Activated CD8-positive, alpha-beta memory T cell treated with anti-CD3 and anti-CD28 coated beads for 24 hours (primary cell): ENCODE measurements around the gene PCDHGB3.
"Not testable (repeated sequence)": the region's sequence is repeated elsewhere in the genome, so short reads cannot be mapped to it uniquely, and the experiment has no call there.

Experiments used
- DNase-seq: peaks from one replicate; pipeline ENCODE4 v3.0.0-alpha.2; 2020

PCDHGB3 gene

DNA sequence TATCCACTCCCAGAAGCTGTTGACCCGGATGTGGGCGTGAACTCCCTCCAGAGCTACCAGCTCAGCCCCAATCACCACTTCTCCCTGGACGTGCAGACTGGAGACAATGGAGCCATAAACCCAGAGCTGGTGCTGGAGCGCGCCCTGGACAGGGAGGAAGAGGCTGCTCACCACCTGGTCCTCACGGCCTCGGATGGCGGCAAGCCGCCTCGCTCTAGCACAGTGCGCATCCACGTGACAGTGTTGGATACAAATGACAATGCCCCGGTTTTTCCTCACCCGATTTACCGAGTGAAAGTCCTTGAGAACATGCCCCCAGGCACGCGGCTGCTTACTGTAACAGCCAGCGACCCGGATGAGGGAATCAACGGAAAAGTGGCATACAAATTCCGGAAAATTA, 23.2 kb downstream of the PCDHGB3 start:
- DNase-seq = peak; percentile 48

- peak; percentile 37 for DNase-seq
Measured at GRCh38 chr5:141394401-141395187, 24.6 kb downstream of the PCDHGB3 start.

DNA sequence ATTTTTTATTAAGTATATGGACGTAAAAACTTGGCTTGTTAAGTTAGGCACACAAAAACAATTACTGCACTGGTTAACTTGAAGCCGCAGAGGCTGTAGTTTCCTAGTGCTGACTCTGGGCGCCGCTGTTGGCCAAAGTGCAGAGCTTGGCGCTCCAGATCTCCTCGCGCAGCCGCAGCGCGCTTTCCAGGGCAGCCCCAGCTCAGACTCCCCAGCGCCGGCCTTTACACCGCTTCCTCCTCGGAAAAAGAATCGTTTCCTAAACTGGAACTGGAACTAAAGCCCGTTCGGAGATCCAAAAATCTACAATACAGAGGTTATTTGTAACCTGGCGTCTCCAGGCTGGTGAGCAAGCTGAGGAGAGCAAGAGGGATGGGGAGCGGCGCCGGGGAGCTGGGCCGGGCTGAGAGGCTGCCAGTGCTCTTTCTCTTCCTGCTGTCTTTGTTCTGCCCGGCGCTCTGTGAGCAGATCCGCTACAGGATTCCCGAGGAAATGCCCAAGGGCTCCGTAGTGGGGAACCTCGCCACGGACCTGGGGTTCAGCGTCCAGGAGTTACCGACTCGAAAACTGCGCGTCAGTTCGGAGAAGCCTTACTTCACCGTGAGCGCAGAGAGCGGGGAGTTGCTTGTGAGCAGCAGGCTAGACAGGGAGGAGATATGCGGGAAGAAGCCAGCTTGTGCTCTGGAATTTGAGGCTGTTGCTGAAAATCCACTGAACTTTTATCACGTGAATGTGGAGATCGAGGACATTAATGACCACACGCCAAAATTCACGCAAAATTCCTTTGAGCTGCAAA, 27.9 kb downstream of the PCDHGB3 start, which contains the start of gene PCDHGB5:
TSS of gene PCDHGB5 (plus strand) at position 192 of the 796 bp plus-strand sequence. CDS start at position 373, 181 bp downstream.
- DNase-seq = not testable (repeated sequence)

- DNase-seq = no peak
Measured at GRCh38 chr5:141398608-141399007, 28.6 kb downstream of the PCDHGB3 start.

- DNase-seq = no peak
Measured at GRCh38 chr5:141399555-141400258, 29.7 kb downstream of the PCDHGB3 start.

- no peak for DNase-seq
Measured at GRCh38 chr5:141402553-141403243, 32.7 kb downstream of the PCDHGB3 start, which contains the start of gene PCDHGA9. Gene PCDHGA9 (plus strand): TSS chr5:141402778. CDS start chr5:141402953, 175 bp downstream.

- DNase-seq = no peak
Measured at GRCh38 chr5:141403387-141403786, 33.3 kb downstream of the PCDHGB3 start.

- peak; percentile 54 for DNase-seq
Measured at GRCh38 chr5:141407790-141408505, 37.9 kb downstream of the PCDHGB3 start, which contains the start of gene PCDHGB6. Gene PCDHGB6 (plus strand): TSS chr5:141408021. CDS start chr5:141408203, 182 bp downstream.

DNA sequence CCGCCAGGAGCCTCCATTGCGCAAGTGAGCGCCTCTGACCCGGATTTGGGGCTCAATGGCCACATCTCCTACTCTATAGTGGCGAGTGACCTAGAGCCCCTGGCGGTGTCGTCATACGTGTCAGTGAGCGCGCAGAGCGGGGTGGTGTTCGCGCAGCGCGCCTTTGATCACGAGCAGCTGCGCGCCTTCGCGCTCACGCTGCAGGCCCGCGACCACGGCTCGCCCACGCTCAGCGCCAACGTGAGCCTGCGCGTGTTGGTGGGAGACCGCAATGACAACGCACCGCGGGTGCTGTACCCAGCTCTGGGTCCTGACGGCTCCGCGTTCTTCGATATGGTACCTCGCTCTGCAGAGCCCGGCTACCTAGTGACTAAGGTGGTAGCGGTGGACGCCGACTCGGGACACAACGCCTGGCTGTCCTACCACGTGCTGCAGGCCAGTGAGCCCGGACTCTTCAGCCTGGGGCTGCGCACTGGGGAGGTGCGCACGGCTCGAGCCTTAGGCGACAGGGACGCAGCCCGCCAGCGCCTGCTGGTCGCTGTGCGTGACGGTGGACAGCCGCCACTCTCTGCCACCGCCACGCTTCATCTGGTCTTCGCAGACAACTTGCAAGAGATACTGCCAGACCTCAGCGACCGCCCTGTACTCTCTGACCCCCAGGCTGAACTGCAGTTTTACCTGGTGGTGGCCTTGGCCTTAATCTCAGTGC, 39.7 kb downstream of the PCDHGB3 start:
- DNase-seq = no peak

DNA sequence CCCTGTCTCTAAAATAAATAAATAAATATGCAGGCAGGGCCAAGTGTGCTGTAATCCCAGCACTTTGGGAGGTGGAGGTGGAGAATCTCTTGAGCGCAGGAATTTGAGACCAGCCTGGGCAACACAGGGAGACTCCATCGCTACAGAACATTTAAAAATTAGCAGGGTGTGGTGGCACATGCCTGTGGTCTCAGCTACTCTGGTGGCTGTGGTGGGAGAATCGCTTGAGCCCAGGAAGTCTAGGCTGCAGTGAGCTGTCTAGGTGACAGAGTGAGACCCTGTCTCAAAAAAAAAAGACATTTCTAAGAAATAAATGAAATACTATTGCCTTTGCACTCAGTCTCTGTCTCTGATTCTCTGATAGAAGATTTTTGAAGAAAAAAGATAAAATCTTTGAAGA, 41.5 kb downstream of the PCDHGB3 start:
- no peak for DNase-seq

GRCh38 chr5:141412854-141413539, 43.0 kb downstream of the PCDHGB3 start, which contains the start of gene PCDHGA10:
Gene PCDHGA10 (plus strand): TSS chr5:141412987. CDS start chr5:141413176, 189 bp downstream.
- DNase-seq = peak; percentile 70

- no peak for DNase-seq
Measured at GRCh38 chr5:141413540-141414069, 43.6 kb downstream of the PCDHGB3 start.

GRCh38 chr5:141414548-141415274, 44.7 kb downstream of the PCDHGB3 start:
- not testable (repeated sequence) for DNase-seq

DNA sequence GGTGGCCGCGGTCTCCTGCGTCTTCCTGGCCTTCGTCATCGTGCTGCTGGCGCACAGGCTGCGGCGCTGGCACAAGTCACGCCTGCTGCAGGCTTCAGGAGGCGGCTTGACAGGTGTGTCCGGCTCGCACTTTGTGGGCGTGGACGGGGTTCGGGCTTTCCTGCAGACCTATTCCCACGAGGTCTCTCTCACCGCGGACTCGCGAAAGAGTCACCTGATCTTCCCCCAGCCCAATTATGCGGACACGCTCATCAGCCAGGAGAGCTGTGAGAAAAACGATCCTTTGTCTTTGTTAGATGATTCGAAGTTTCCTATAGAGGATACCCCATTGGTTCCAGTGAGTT, 45.2 kb downstream of the PCDHGB3 start:
- DNase-seq = not testable (repeated sequence)

GRCh38 chr5:141417494-141418172, 47.6 kb downstream of the PCDHGB3 start, which contains the start of gene PCDHGB7:
Gene PCDHGB7 (plus strand): TSS chr5:141417677. CDS start chr5:141417860, 183 bp downstream.
- not testable (repeated sequence) for DNase-seq

GRCh38 chr5:141419074-141419880, 49.2 kb downstream of the PCDHGB3 start:
- no peak for DNase-seq

- no peak for DNase-seq
Measured at GRCh38 chr5:141420855-141421488, 50.9 kb downstream of the PCDHGB3 start, which contains the start of gene PCDHGA11. Gene PCDHGA11 (plus strand): TSS chr5:141421051. CDS start chr5:141421228, 177 bp downstream.
